Subcutaneous adipose tissue (tissue), 4 donors: ENCODE data around the gene C11orf42. TPM values are rescaled to one million over a fixed set of nuclear protein-coding genes. Genes with fewer than 3 reads are reported as not detected.

Experiments
- total RNA-seq, 4 donors: library from RNA; depleted of rRNA; stranded (reverse); fragments of >200 nt; gene quantifications; one replicate each; pipeline ENCODE4 v1.1.0, GENCODE V29; 2016
- TF ChIP-seq, protein P1 (sequence below): fragments of 450-650 bp; IDR thresholded peaks from one replicate; pipeline ENCODE4 v1.5.1; 2016; ENCODE audit warnings: low read depth, mild to moderate bottlenecking, control low read depth, antibody characterized with exemption, moderate library complexity

Gene C11orf42
- total RNA-seq, 4 donors from 2014 or later: not detected

DNA sequence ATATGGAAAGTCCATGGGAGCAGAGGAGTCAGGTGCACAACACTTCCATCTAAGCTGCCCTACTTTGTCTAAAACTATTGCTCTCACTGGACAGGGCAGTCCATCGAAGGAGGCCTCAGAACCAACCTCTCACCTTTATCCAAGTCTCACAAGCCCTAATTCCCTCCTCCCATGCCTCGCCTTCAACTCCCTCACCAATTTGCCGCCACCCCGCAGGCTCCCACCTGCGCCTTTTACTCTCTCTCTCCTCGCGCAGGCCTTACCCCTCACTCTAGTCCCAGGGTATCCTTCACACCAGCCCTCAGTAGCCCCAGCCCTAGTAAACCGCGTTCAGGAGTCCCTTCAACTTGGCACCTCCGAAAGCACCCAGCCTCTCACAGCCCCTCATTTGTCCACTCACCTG, 28.6 kb downstream of the C11orf42 start:
- TF ChIP-seq, protein P1, sequence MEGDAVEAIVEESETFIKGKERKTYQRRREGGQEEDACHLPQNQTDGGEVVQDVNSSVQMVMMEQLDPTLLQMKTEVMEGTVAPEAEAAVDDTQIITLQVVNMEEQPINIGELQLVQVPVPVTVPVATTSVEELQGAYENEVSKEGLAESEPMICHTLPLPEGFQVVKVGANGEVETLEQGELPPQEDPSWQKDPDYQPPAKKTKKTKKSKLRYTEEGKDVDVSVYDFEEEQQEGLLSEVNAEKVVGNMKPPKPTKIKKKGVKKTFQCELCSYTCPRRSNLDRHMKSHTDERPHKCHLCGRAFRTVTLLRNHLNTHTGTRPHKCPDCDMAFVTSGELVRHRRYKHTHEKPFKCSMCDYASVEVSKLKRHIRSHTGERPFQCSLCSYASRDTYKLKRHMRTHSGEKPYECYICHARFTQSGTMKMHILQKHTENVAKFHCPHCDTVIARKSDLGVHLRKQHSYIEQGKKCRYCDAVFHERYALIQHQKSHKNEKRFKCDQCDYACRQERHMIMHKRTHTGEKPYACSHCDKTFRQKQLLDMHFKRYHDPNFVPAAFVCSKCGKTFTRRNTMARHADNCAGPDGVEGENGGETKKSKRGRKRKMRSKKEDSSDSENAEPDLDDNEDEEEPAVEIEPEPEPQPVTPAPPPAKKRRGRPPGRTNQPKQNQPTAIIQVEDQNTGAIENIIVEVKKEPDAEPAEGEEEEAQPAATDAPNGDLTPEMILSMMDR: no peak

DNA sequence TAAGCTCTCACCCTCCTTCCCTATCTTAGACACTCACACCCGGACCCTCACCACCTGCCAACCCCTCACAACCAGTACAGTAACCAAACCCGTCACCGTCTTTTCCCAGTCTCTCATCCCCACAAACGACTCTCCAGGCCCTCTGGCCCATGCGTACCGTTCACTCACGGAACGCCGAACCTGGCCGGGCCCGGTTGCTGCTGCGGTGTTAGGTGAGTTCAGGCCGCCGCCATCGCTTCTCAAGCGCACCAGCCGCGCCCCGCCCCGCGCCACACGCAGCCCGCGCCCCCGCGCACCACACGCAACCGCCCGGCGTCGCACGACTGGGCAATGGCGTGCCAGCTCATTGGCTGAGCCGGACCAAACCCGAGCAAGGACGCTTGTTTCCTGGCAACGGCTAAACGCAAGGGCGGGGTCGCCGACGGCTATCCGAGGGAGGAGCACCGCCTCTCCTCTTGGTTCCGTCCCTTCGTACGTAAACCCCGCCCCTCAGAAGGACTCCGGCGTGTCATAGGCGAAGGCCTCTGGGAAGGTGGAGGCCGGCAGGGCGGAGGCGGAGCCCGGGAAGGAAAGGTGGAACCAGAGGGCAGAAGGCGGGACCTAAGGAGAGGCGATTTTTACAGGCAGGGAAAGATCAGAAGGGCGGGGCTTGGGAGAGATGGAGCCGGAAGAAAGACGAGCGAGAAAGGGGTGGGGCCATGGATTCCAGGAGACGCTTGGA, 29.2 kb downstream of the C11orf42 start, which contains the start of gene FHIP1B:
Gene FHIP1B, minus strand, starts transcription at position 250 of the 721 bp plus-strand sequence. CDS start 10,120 bp downstream, outside the sequence.
- TF ChIP-seq, protein P1: no peak

DNA sequence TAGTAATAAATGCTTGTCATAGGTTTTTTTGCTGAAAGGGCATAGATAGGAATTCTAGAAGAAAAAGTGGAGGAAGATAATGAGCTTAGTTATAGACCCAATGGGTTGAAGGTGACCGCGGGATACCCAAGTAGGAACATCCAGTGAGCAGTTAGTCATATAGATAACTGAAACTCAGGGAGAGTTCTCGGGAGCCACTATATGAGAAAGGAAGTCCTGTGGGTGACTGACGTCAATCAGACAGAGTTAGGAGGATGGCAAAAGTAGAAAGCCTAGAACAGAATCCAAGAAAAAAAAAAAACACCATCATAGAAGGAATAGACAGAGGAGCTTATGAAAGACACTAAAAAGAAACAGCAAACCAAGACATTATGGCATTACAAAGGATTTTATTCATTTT, 31.9 kb downstream of the C11orf42 start:
- TF ChIP-seq, protein P1: no peak

DNA sequence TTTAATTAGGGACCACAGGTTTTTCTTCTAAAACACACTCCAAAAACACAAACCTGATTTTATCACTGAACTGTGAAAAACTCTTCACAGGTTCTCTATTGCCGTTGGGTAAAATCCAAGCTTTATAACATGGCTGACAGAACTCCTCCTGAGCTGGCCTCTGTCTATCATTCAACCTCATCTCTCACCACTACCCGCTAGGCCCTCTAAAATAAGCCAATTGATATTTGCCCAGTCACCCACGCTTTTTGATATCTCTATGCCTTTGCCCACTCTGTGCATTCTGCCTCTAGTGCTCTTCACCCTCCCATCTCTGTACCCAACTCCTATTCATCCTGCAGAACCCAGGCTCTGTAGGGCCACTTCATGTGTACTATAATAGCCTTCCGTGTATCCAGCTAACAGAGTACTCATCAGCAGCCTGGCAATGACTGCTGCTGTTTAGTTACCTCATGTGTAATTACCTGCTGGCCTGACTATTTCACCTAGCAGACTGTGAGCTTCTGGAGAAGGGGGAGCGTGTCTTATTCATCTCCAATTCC, 32.5 kb downstream of the C11orf42 start:
- TF ChIP-seq, protein P1: no peak

DNA sequence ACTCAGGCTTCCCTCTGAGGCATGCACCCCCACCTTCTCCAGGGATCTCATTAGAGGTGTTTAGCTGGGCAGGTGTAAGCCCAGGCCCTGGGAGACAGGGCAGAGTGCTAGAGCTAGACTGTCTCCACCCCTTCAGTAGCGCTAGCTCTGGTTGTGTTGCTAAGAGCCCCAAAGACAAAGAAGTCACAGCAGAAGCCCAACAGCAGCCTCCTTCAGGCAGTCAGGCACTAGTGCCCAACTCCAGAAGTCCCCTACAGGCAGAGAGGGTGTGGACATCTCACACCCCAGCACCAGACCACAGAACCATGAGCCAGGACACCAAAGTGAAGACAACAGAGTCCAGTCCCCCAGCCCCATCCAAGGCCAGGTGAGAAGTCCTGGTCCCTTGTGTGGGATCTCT, 33.5 kb downstream of the C11orf42 start, which contains the start of gene CNGA4:
Gene CNGA4, plus strand, starts transcription at position 188 of the 400 bp plus-strand sequence. Its CDS starts 118 bp downstream, at position 306.
- TF ChIP-seq, protein P1: no peak

DNA sequence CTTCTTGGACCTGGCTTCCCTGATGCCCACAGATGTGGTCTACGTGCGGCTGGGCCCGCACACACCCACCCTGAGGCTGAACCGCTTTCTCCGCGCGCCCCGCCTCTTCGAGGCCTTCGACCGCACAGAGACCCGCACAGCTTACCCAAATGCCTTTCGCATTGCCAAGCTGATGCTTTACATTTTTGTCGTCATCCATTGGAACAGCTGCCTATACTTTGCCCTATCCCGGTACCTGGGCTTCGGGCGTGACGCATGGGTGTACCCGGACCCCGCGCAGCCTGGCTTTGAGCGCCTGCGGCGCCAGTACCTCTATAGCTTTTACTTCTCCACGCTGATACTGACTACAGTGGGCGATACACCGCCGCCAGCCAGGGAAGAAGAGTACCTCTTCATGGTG, 34.8 kb downstream of the C11orf42 start:
- TF ChIP-seq, protein P1: no peak

DNA sequence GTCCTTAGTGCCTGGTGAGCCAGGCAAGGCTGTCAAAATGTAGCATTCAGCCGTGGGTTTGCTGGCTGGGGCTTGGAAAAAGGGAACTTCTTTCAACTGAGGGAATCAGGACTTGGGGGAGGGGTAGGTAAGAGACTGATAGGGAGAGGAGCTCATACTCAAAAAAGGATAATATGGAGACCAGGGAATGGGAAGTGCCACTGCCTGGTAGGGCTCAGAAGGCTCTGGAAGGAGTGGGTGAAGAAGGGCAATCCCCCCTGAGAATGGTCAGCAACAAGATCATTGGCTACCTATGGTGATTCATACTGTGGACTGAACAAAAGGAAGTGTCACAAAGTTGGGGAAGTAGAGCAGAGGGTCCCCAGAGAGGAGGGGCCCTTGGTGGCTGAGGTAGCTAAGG, 35.4 kb downstream of the C11orf42 start:
- TF ChIP-seq, protein P1: no peak
